GM18507 (cell line): ENCODE results near the gene NPEPL1.
"Not testable (repeated sequence)": the region's sequence is repeated elsewhere in the genome, so short reads cannot be mapped to it uniquely, and the experiment has no call there.

Experiments
- DNase-seq: peaks from one replicate; pipeline ENCODE4 v3.0.0; 2011; ENCODE audit warnings: low read depth; ENCODE audit not compliant: insufficient read length; ENCODE audit errors: extremely low spot score
- FAIRE-seq: peaks from 2 replicates; lab custom pipeline; 2011; peaks lifted over from hg19 to GRCh38; lab: Jason Lieb, UNC

NPEPL1 gene

GRCh38 chr20:58692579-58693225 lies at the start of gene NPEPL1:
TSS of gene NPEPL1 (plus strand) at chr20:58692800. CDS start at chr20:58692901, 101 bp downstream.
- no peak for FAIRE-seq

GRCh38 chr20:58642896-58643295 lies 49.7 kb upstream of the NPEPL1 start:
- FAIRE-seq = not testable (repeated sequence)

More at GRCh38 chr20:58692579-58693225, at the start of gene NPEPL1:
- DNase-seq = peak; percentile 86

DNA sequence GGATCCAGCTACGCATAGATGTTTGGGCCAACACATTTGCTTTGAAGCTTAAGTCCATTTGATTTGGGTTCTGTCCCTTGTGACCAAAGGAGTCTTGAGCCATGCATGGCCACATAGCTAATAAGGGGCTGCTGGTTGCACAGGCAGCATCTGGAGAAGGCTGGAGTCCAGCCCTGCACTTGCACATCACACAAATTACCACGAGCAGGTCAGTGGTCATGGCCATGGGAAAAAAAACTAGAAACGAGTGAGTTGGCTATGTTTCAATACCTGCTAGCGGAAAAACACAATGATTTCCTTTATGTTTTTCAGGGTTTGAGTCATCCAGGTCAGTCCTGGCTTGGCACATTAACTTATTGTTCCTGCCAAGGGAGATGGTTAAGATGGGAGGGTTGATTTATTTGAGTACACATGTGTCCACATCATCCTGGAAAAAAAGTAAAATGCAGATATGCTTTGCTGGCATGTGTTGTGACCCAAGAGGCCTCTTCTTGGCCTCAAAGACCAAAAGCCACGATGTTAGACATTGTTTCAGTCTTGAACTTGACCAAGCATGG lies 47.1 kb upstream of the NPEPL1 start:
- FAIRE-seq (no peak), DNase-seq (no peak)

More at GRCh38 chr20:58642896-58643295, 49.7 kb upstream of the NPEPL1 start:
- DNase-seq = not testable (repeated sequence)

- FAIRE-seq (no peak), DNase-seq (no peak)
Measured at GRCh38 chr20:58646257-58646656, 46.3 kb upstream of the NPEPL1 start.

DNA sequence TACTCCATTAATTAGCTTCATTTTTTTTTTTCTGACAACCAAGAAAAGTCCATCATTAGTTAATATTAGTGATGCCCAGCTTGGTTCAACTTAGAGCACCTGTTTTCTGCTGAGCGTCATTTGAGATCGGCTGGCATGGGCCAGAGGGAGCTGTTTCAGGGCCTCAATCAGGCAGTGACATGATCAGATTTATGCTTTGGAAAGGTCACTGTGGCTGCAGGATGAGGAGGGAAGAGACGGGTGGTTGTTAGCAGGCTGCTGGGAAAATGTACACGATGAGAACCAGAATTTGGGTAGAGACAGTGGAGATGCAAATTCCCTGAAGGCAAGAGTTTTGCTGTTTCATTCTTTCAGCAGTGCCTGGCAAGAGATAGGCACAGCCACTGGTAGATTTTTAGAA lies 45.9 kb upstream of the NPEPL1 start:
- FAIRE-seq = no peak

GRCh38 chr20:58647162-58647795 lies 45.3 kb upstream of the NPEPL1 start:
- FAIRE-seq (no peak), DNase-seq (no peak)

More for the DNA sequence above, 45.9 kb upstream of the NPEPL1 start:
- DNase-seq = no peak

DNA sequence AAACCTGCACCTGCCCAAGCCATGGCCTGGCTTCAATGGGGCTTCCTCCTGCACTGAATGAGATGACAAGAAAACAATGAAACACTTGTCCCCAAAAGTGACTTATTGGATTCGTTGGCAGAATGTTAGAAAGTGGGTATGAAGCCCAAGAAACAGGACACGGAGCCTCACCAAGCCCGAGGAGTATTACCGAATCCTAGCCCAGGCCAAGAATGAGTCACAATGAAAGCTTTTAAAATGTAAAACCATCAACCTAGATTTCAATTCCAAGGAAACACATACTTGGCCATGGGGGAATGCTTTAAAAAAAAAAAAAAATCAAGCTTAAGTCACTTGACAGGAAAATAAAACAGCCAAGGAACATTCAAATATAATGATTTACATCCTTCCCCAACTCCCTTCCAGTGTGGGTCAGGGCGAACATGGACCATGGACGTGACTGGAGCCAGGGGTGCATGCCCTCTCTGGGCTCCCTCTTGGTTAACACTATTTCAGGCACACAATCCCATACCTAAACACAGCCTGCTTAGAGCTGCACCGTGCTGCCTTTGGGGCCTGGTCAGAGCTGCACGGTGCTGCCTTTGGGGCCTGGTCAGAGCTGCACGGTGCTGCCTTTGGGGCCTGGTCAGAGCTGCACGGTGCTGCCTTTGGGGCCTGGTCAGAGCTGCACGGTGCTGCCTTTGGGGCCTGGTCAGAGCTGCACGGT lies 44.7 kb upstream of the NPEPL1 start:
- FAIRE-seq = no peak
- no peak for DNase-seq

DNA sequence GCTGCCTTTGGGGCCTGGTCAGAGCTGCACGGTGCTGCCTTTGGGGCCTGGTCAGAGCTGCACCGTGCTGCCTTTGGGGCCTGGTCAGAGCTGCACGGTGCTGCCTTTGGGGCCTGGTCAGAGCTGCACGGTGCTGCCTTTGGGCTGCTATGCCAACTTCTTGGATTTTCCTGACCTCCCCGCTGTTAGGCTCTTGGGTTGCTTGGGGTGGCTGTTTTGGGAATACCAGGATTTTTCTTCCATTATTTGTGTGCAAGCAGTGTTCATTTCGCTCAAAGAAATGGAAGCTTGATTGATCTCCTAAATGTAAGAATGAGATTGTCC lies 44.1 kb upstream of the NPEPL1 start:
- not testable (repeated sequence) for FAIRE-seq, DNase-seq

DNA sequence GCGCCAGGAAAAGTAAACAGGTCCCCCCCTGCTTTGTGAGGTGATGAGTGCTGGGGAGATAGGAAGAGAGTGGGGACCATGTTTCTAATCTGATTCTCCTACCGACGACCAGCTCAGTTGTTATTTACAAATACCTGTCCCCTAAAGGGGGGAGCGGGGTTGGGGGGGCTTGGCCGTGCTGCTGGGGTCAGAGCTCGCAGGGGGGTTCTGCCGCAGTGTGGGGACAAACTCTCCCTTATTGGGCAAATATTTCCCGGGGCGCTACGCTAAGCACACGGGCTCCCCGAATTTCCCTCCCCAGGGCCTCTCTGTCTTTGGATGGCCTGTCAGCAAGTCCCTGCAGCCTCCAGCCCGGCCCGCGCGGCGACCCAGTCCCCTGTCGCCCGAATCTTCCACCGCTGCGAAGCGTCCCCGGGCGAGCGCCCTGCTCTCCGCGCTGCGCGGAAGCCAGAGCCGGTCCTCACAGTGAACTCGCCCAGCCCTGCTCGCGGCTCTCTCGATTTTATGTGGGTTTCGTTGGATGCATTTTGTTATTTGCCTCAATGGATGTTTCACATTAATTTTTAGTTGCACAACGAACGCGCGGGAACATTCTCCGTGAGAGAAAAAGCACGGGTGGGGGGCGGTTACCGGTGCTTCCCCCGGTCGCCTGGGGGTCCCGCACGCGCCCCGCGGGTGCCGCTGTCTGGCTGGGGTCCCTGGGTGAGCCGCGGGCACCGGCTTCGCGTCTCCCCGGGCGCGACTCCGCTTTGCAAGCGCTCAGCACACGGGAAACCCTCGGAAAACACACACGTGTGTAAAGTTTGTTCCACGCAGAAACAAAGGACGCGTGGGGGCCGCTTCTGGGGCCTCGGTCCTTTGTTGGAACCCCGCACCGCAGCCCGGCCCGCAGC lies 43.1 kb upstream of the NPEPL1 start:
- DNase-seq (no peak), FAIRE-seq (no peak)

- FAIRE-seq (no peak), DNase-seq (peak; percentile 23)
Measured at GRCh38 chr20:58650181-58650775, 42.3 kb upstream of the NPEPL1 start.

GRCh38 chr20:58650776-58651558 lies 41.6 kb upstream of the NPEPL1 start, which contains the start of gene STX16:
TSS of gene STX16 (plus strand) at chr20:58651283. CDS start at chr20:58652007, 724 bp downstream.
- DNase-seq = peak; percentile 90
- peak; percentile 79 for FAIRE-seq

- FAIRE-seq = no peak
Measured at GRCh38 chr20:58651559-58651945, 41.0 kb upstream of the NPEPL1 start.

GRCh38 chr20:58651946-58652605 lies 40.5 kb upstream of the NPEPL1 start:
- DNase-seq = peak; percentile 56

More at GRCh38 chr20:58651559-58651945, 41.0 kb upstream of the NPEPL1 start:
- no peak for DNase-seq

DNA sequence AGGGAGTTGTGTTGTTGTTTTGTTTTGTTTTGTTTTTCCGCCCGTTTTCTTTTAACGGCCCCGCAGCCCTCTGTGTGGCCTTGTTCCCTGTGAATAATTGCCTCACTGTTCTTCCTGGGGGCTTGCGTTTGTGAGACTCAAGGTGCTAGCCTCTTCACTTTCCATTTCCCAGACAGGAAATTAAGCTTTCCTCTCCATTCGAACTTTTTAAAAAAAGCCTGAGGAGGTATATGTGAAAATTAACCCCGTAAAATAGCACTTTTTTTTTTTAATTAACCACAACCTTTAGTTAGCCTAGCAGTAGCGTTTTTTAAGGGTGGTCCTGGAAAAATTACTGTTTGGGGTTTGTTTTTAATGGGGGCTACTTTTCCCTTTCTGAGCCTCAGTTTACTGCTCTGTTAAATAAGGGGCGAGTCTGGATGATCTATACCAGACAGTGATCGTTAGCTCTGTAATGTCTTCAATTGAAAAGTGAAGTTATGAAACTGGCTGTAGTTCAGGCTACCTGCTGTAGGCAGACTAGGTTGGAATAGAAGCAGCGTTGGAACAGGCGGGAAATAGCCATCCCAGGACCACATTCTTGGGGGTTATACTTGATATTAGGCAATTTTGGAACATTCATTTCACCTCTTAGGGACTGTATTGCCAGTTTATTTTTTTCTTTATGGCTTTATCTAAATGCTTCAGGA lies 39.9 kb upstream of the NPEPL1 start:
- no peak for FAIRE-seq
- no peak for DNase-seq

More at GRCh38 chr20:58651946-58652605, 40.5 kb upstream of the NPEPL1 start:
- FAIRE-seq = peak; percentile 78

DNA sequence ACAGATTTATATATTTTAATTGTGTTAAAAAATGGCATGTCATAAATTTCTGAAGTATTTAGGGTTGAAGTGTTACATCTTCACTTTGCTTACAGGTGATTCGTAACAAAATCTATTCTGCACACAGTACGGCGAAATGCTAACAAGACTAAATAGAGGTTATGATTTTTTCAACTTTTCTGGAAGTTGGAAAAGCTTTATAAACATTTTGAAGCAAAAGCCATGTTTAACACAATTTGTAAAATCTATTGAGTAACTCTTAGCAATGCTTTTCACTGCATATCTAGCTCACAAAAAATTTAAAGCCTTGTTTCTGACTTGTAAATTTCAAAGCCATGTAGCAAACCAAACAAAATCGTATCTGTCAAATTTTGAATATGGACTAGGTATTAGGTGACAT lies 38.3 kb upstream of the NPEPL1 start:
- FAIRE-seq = no peak
- DNase-seq = no peak

DNA sequence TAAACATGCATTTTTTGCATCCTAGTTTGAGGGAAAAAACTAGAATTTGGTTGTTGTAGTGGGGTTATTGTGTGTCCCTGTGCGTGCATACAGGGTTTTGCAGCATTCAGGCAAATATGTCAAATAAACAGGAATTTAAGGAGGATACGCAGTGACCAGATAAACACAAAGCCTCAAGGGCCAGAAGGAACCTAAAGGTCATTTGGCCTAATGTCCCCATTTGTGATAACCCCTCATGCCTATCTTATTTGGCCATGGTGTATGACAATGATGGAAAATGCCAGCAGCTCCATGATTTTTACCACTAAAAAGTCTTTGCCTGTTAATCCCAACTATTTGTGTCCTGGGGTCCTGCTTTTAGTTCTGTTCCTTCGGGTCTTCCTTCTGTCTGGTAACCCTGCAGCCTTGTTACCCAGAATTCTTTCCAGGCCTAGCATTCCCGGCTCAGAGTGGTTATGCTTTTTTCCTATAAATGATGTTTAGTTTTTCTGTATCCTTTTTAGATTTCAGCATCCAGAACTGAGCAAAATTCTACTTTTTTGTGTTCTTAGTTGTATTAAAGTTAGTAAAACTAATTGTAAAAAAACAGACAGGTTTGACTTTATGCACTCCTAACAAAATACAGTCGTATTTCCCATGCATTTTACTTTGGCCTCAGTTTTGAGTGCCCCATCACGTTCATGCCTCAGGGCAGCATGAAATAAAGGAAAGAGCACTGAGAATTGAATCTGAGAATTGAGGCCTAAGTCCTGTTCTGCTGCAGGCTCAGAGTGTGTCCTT lies 37.1 kb upstream of the NPEPL1 start:
- FAIRE-seq (no peak), DNase-seq (no peak)
